ENCODE results near the gene COL3A1. TPM values are rescaled to one million over a fixed set of nuclear protein-coding genes. Genes with fewer than 3 reads are reported as not detected.

Gene COL3A1
- total RNA-seq, 1 donor from 2014 or later, result not detected

- H3K4me1 Mint-ChIP-seq (ENCODE audit: low read depth, unreplicated experiment), result no peaks in the 10 kb centered on the region
- H3K4me3 Mint-ChIP-seq (ENCODE audit: unreplicated experiment), result no peak overlapping the region
- no peaks in the 10 kb centered on the region for H3K36me3 Mint-ChIP-seq (ENCODE audit: unreplicated experiment)
- no peak overlapping the region for H3K27ac Mint-ChIP-seq (ENCODE audit: unreplicated experiment)
- H3K9me3 Mint-ChIP-seq (ENCODE audit: unreplicated experiment), result no peaks in the 10 kb centered on the region
- DNase-seq, result no peak
- no peak for TF ChIP-seq CTCF (IDR thresholded peaks at IDR 0.05; ENCODE audit: partially characterized antibody, unreplicated experiment)
- no peaks in the 10 kb centered on the region for H3K27me3 Mint-ChIP-seq (ENCODE audit: unreplicated experiment)
These were observed 4.3 kb downstream of the COL3A1 start for GRCh38 chr2:188978291-188979081.

DNA sequence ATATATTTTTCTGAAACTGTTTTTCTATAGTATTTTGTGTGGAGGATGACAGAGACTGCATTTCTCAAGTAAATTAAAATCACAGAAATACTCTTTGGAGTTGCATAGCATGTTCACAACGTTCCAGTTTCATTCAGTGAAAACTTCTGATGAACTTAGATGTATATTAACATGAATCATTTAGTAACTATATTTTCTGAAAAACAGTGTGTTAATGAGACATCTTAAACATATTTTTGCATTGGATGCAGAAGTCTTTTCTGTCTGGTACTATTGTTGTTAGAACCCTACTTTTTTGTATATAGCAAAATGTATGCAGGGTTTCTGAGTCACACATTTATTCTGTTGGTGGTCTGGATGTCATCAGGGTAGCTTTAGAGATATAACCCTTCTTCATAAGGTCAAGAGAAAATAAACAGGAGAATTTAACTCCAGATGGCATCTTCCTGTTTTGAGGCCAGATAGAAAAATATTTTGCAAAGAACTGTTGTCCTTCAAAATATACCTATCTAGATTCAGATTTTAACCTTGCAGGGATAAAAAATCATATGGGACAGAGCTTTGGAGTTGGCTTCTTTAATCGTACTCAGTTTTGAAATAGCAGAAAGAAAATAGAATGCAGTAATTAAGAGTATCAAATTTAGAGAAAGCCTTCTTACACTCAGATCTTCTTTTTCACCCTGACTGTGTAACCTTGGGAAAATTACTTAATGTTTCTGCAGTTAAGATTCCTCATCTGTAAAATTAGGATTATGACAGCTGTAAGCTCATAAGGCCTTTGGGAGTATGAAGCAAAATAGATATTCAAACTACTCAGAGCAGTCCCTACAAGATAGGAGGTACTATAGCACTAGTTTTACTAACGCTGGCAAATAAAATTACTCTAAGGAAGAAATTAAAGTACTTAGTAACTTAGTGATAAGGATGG is 5.3 kb downstream of the COL3A1 start:
- H3K36me3 Mint-ChIP-seq (ENCODE audit: unreplicated experiment), result no peaks in the 10 kb centered on the region
- no peaks in the 10 kb centered on the region for H3K27me3 Mint-ChIP-seq (ENCODE audit: unreplicated experiment)
- no peak overlapping the region for H3K27ac Mint-ChIP-seq (ENCODE audit: unreplicated experiment)
- no peak for TF ChIP-seq CTCF (IDR thresholded peaks at IDR 0.05; ENCODE audit: partially characterized antibody, unreplicated experiment)
- no peak for DNase-seq
- H3K4me1 Mint-ChIP-seq (ENCODE audit: low read depth, unreplicated experiment), result no peaks in the 10 kb centered on the region
- H3K9me3 Mint-ChIP-seq (ENCODE audit: unreplicated experiment), result no peaks in the 10 kb centered on the region
- H3K4me3 Mint-ChIP-seq (ENCODE audit: unreplicated experiment), result no peak overlapping the region

DNA sequence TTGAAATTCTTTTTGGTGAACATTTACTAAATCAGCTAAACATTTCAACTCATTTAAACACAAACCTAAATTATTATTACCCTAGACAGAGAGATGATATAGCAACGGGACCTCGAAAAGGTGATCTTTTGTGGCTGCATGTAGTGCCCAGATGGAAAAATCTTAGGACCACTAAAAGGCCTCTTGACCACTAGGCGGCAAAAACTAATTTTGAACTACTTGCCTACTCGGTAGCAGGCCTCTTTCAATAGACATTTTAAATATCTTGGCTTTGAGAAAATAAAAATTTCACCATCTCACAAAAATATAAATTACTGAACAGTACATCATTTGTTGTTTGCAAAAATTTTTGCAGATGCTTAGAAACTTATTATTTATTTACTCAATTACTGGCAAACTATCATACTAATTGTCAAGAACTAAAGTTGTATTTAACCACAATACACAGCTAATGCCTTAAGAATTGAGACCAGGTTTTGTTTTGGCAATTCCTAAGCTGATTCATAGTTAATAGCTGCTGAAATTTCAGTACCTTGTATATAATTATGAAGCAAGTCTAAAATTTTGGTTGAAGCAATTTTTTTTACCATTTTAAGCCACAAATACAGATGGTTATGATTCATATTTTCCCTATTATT is 9.4 kb downstream of the COL3A1 start:
- H3K9me3 Mint-ChIP-seq (ENCODE audit: unreplicated experiment), result no peaks in the 10 kb centered on the region
- TF ChIP-seq CTCF (IDR thresholded peaks at IDR 0.05; ENCODE audit: partially characterized antibody, unreplicated experiment), result peak; percentile 77
- H3K27ac Mint-ChIP-seq (ENCODE audit: unreplicated experiment), result no peak overlapping the region
- no peaks in the 10 kb centered on the region for H3K36me3 Mint-ChIP-seq (ENCODE audit: unreplicated experiment)
- no peak for DNase-seq
- no peaks in the 10 kb centered on the region for H3K27me3 Mint-ChIP-seq (ENCODE audit: unreplicated experiment)
- H3K4me1 Mint-ChIP-seq (ENCODE audit: low read depth, unreplicated experiment), result no peaks in the 10 kb centered on the region
- no peak overlapping the region for H3K4me3 Mint-ChIP-seq (ENCODE audit: unreplicated experiment)

- H3K9me3 Mint-ChIP-seq (ENCODE audit: unreplicated experiment), result no peaks in the 10 kb centered on the region
- no peak for DNase-seq
- no peaks in the 10 kb centered on the region for H3K4me1 Mint-ChIP-seq (ENCODE audit: low read depth, unreplicated experiment)
- no peaks in the 10 kb centered on the region for H3K36me3 Mint-ChIP-seq (ENCODE audit: unreplicated experiment)
- TF ChIP-seq CTCF (IDR thresholded peaks at IDR 0.05; ENCODE audit: partially characterized antibody, unreplicated experiment), result no peak
- no peak overlapping the region for H3K27ac Mint-ChIP-seq (ENCODE audit: unreplicated experiment)
- no peaks in the 10 kb centered on the region for H3K27me3 Mint-ChIP-seq (ENCODE audit: unreplicated experiment)
- no peak overlapping the region for H3K4me3 Mint-ChIP-seq (ENCODE audit: unreplicated experiment)
These were observed 9.9 kb downstream of the COL3A1 start for GRCh38 chr2:188984065-188984491.
